AG08396 (cell line): ENCODE results near the gene IL6.
"Not testable (repeated sequence)": the region's sequence is repeated elsewhere in the genome, so short reads cannot be mapped to it uniquely, and the experiment has no call there.

Experiments
- DNase-seq: peaks from one replicate; pipeline ENCODE4 v3.0.0; 2012; ENCODE audit warnings: low spot score, mixed read lengths

IL6 gene

DNA sequence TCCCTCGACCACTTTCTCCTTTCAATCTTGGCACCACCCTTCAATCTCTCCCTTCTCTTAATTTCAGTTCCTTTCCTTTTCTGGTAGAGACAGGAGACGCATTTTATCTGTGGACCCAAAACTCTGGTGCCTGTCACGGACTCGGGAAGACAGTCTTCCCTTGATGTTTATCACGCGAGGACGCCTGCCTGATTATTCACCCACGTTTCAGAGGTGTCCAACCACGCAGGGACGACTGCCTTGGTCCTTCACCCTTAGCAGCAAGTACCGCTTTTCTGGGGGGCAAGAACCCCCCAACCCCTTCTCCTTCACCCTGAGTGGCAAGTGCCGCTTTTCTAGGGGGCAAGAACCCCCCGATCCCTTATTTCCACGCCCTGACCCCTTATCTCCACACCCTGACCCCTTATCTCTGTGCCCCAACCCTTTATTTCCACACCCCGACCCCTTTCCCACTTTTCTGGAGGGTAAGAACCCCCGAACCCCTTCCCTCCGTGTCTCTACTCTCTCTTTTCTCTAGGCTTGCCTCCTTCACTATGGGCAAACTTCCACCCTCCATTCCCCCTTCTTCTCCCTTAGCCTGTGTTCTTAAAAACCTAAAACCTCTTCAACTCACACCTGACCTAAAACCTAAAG, 22.9 kb upstream of the IL6 start:
- DNase-seq: not testable (repeated sequence)

DNA sequence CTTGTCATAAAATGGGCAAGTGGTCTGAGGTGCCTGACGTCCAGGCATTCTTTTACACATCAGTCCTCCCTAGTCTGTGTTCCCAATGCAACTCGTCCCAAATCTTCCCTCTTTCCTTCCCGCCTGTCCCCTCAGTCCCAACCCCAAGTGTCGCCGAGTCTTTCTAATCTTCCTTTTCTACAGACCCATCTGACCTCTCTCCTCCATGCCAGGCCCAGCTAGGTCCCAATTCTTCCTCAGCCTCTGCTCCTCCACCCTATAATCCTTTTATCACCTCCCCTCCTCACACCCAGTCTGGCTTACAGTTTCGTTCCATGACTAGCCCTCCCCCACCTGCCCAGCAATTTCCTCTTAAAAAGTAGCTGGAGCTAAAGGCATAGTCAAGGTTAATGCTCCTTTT, 22.3 kb upstream of the IL6 start:
- DNase-seq: not testable (repeated sequence)

DNA sequence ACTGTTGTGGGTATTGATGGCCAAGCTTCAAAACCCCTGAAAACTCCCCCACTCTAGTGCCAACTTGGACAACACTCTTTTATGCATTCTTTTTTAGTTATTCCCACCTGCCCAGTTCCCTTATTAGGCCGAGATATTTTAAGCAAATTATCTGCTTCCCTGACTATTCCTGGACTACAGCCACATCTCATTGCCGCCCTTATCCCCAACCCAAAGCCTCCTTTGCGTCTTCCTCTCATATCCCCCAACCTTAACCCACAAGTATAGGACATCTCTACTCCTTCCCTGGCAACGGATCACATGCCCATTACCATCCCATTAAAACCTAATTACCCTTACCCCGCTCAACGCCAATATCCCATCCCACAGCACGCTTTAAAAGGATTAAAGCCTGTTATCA, 21.1 kb upstream of the IL6 start:
- DNase-seq: not testable (repeated sequence)

GRCh38 chr7:22707026-22707691, 19.8 kb upstream of the IL6 start:
- DNase-seq: not testable (repeated sequence)

DNA sequence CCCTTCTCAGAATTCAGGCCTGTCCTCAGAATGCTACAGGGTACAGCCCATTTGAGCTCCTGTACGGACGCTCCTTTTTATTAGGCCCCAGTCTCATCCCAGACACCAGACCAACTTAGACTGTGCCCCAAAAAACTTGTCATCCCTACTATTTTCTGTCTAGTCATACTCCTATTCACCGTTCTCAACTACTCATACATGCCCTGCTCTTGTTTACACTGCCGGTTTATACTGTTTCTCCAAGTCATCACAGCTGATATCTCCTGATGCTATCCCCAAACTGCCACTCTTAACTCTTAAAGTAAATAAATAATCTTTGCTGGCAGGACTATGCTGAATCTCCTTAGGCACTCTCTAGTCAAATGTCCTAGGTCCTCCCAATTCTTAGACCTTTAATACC, 18.8 kb upstream of the IL6 start:
- not testable (repeated sequence) for DNase-seq

GRCh38 chr7:22708677-22709061, 18.3 kb upstream of the IL6 start:
- not testable (repeated sequence) for DNase-seq

GRCh38 chr7:22709062-22709829, 17.8 kb upstream of the IL6 start:
- not testable (repeated sequence) for DNase-seq

- DNase-seq: no peak
Measured at GRCh38 chr7:22709857-22710256, 17.1 kb upstream of the IL6 start.

DNA sequence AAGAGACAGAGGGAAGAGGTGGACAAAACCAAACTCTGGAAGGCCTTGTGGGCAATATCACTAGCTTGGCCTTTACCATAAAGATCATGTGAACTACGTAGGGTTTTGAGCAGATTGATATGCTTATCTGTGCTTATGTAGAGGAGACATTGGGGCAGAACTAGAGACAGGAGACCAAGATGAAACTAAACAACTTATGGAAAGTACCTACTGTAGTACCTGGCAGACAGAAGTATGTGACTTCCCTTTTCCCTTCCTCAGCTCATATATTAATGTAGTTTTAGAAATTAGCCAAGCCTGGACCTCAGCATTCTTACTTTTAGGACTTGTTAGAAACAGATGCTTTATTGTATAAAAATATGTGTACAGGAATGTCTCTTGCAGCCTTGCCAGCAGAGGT, 14.0 kb upstream of the IL6 start:
- DNase-seq: no peak

- no peak for DNase-seq
Measured at GRCh38 chr7:22713463-22713862, 13.5 kb upstream of the IL6 start.

- DNase-seq: no peak
Measured at GRCh38 chr7:22715969-22716368, 11.0 kb upstream of the IL6 start.

- no peak for DNase-seq
Measured at GRCh38 chr7:22717760-22718159, 9.2 kb upstream of the IL6 start.

DNA sequence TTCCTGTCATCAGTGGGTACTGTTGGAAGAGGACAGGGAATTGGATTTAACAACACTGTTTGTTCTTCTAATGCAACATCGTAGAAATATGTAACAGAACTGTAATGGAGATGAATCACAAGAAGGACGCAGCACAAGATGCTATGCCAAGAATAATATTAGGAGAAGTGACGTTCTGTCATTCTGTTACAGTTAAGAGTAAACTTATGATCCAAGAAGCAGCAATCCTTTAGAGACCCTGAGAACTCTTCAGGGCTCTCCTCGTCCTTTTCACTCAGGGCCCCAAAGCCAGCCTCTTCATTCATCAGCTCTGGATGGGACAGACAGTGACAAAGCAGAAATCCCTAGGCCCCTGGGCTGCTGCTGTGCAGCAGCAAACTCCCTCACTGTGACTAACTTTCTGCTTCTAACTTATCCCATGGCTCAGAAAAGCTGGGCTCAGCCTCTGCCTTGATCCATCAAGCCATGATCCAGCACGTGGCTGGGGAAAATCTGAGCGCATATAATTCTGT, 8.7 kb upstream of the IL6 start:
- DNase-seq: peak; percentile 46

DNA sequence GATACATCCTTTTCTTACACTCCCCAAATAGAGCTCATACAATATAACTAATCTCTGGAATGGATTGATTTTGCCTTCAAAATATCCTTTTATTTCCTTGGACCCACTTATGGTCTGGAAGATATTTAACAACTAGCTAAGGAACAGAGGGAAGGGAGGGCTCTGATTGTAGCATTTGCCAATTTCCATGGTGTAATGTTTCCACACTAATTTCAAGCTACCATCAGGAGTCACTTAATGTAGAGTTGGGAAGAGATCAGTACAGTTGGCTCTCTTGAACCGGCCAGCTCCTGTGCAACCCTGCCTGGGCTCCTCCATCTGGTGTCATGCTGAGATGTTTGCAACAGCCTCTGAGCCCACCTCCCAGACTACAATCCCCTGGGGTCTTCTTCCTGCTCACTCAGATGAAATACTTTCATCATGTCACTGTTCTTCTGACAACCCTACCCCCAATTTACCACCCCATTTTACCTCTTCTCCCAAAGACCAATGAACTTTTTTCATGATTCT, 8.0 kb upstream of the IL6 start:
- DNase-seq: no peak

GRCh38 chr7:22720791-22721786, 5.9 kb upstream of the IL6 start:
- no peak for DNase-seq

DNA sequence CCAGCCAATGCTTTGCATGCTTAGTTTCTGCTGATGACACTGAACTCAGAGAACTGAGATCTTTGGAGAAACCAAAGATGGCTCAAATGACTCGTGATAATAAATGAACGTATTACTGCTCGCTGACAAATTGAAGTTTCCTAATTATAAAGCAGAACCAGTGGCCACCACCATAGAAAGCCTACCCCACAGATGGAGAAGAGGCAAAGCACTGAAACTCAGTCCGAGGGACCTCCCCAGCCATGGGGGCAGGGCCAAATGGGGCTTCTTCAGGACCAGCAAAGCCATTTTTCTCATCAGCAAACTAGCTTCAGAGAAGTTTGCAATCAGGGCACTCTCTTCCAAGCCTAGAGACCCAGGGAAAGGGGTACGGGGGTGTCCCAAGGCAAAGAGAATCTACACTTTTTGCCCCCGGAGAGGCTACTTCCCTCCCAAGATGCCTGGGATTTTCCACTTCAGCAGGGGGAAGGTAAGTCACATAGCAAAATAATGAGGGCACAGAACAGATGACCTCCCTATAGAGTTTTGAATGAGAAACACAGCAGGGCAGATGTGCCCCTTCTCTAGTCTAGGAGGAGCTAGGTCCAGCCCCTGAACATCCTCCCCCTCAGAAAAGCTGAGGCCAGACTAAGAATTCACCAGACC, 4.3 kb upstream of the IL6 start:
- DNase-seq: no peak

DNA sequence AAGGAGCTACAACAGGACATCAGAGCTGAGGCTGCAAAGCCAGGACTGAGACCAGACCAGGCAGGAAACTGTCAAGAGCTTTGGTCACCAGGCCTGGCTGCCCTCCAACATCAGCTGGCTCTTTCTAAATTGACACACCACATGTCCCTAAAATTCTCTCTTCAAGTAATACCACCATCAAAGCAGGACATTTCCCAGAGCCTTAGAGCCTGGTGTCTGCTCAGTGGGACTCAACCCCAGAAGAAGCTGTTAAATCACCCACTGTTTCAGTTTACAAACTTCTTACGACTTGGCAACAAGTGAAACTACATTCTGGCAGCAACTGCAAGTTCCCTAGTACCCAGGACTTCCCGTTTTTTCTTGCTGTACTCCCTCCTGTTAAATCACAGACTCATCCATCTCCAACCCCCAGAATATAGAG, 3.8 kb upstream of the IL6 start:
- DNase-seq: no peak

GRCh38 chr7:22723637-22724036, 3.4 kb upstream of the IL6 start:
- no peak for DNase-seq

GRCh38 chr7:22724861-22725260, 2.1 kb upstream of the IL6 start:
- no peak for DNase-seq

DNA sequence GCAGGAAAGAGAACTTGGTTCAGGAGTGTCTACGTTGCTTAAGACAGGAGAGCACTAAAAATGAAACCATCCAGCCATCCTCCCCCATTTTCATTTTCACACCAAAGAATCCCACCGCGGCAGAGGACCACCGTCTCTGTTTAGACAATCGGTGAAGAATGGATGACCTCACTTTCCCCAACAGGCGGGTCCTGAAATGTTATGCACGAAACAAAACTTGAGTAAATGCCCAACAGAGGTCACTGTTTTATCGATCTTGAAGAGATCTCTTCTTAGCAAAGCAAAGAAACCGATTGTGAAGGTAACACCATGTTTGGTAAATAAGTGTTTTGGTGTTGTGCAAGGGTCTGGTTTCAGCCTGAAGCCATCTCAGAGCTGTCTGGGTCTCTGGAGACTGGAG, 1.4 kb upstream of the IL6 start:
- no peak for DNase-seq

GRCh38 chr7:22726345-22726906, 574 bp upstream of the IL6 start:
- DNase-seq: peak; percentile 68
